Astrocyte (in vitro differentiated cells and primary cell): Measurements from ENCODE around the gene GINS2. TPM values are rescaled to one million over a fixed set of nuclear protein-coding genes. Genes with fewer than 3 reads are reported as not detected.

Experiments used
- DNase-seq: peaks from one replicate; pipeline ENCODE4 v3.0.0-alpha.2; 2010; ENCODE audit warnings: low read depth
- FAIRE-seq: peaks from 2 replicates; lab custom pipeline; 2011; peaks lifted over from hg19 to GRCh38; lab: Jason Lieb, UNC
- H2AFZ ChIP-seq: 2 replicates; pipeline ENCODE4 v1.6.0; 2012; ENCODE audit warnings: low read depth, low read length, inconsistent platforms
- H3K27ac ChIP-seq: 2 replicates; pipeline ENCODE4 v1.5.1; 2011; ENCODE audit warnings: low read depth, low read length, inconsistent platforms
- H3K27me3 ChIP-seq: 2 replicates; pipeline ENCODE4 v1.6.0; 2011; ENCODE audit warnings: low read length, inconsistent platforms; ENCODE audit not compliant: insufficient read depth
- H3K36me3 ChIP-seq: 2 replicates; pipeline ENCODE4 v1.5.1; 2011; ENCODE audit warnings: low read length, inconsistent platforms; ENCODE audit not compliant: insufficient read depth
- H3K4me1 ChIP-seq: 2 replicates; pipeline ENCODE4 v1.5.1; 2011; ENCODE audit warnings: low read length, inconsistent platforms; ENCODE audit not compliant: insufficient read depth
- H3K4me2 ChIP-seq: 2 replicates; pipeline ENCODE4 v1.6.0; 2012; ENCODE audit warnings: low read length, inconsistent platforms
- H3K4me3 ChIP-seq: 2 replicates; pipeline ENCODE4 v1.5.1; 2011; ENCODE audit warnings: low read depth, mild to moderate bottlenecking, low read length, inconsistent platforms; ENCODE audit not compliant: insufficient read depth
- H3K79me2 ChIP-seq: 2 replicates; pipeline ENCODE4 v1.6.0; 2012; ENCODE audit warnings: mild to moderate bottlenecking, low read length, inconsistent platforms; ENCODE audit not compliant: insufficient read depth
- H3K9ac ChIP-seq: 2 replicates; pipeline ENCODE4 v1.6.0; 2012; ENCODE audit warnings: mild to moderate bottlenecking, low read length, inconsistent platforms
- H3K9me3 ChIP-seq: 2 replicates; pipeline ENCODE4 v1.5.1; 2012; ENCODE audit warnings: low read depth, mild to moderate bottlenecking, low read length, inconsistent platforms; ENCODE audit not compliant: insufficient read depth
- H4K20me1 ChIP-seq: 2 replicates; pipeline ENCODE4 v1.6.0; 2012; ENCODE audit warnings: low read length, inconsistent platforms; ENCODE audit not compliant: insufficient read depth
- H3K27ac Mint-ChIP-seq: one replicate; pipeline ENCODE4 v1.8.0; 2021; ENCODE audit warnings: mild to moderate bottlenecking, mixed read lengths; ENCODE audit not compliant: unreplicated experiment
- H3K27me3 Mint-ChIP-seq: one replicate; pipeline ENCODE4 v1.8.0; 2021; ENCODE audit warnings: low read depth, mixed read lengths; ENCODE audit not compliant: unreplicated experiment
- H3K36me3 Mint-ChIP-seq: one replicate; pipeline ENCODE4 v1.8.0; 2021; ENCODE audit warnings: low read depth, mixed read lengths; ENCODE audit not compliant: unreplicated experiment
- H3K4me1 Mint-ChIP-seq: one replicate; pipeline ENCODE4 v1.8.0; 2021; ENCODE audit warnings: low read depth, mixed read lengths; ENCODE audit not compliant: unreplicated experiment
- H3K4me3 Mint-ChIP-seq: one replicate; pipeline ENCODE4 v1.8.0; 2021; ENCODE audit warnings: mild to moderate bottlenecking, moderate library complexity, mixed read lengths; ENCODE audit not compliant: unreplicated experiment
- H3K9me3 Mint-ChIP-seq: one replicate; pipeline ENCODE4 v1.8.0; 2021; ENCODE audit warnings: mild to moderate bottlenecking, mixed read lengths; ENCODE audit not compliant: unreplicated experiment
- EZH2 ChIP-seq: IDR thresholded peaks from 2 replicates; pipeline ENCODE4 v1.6.1; 2012; ENCODE audit warnings: mild to moderate bottlenecking, low read length, inconsistent platforms; ENCODE audit not compliant: insufficient read depth
- total RNA-seq: library from RNA; stranded (reverse); gene quantifications from 2 replicates; pipeline ENCODE4 v1.2.1, GENCODE V29; 2021
- TF ChIP-seq, protein P1 (sequence below): IDR thresholded peaks from 2 replicates; pipeline ENCODE4 v1.5.1; 2011; ENCODE audit warnings: low read depth, mild to moderate bottlenecking, inconsistent platforms, low read length, moderate library complexity; ENCODE audit not compliant: insufficient read depth

Gene GINS2
- total RNA-seq, 1 donor from 2014 or later: 3.4 TPM

DNA sequence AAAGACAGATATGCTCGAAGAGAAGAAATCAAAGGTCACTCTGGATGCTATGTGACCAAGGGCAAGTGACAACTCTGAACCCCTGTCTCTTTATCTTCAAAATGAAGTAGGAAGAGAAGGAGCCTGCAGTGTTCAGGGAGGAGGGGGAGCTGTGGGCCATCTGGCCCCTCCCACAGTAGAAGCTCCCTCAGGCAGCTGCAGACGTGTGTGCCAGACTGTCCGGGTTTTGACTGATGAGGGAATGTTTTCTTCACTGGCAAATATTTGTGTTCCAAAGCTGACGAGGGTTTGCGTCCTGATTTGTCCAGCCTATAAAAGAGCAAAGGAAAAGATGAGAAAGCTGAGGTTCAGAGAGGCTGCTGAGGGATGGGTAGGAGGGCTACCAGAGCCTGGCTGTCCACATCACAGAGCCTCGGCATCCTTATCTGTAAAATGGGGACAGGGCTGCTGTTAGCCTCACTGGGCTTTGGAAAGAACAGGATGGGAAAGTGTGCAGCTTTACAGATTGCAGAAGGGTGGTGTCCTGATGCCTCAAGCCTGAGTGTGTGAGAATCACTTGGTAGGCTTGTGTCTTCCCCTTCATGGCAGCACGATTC, 1.8 kb upstream of the GINS2 start:
- Histone ChIP-seq H3K27ac (no peak overlapping the region), H3K36me3 (no peaks in the 10 kb centered on the region), H3K9me3 (no peaks in the 10 kb centered on the region), H2AFZ (no peak overlapping the region), H3K9ac (no peak overlapping the region), H3K27me3 (peaks cover 3% of the 10 kb centered on the region), H3K4me1 (peaks cover 4% of the 10 kb centered on the region), H3K79me2 (peaks cover 7% of the 10 kb centered on the region), H3K4me3 (no peak overlapping the region), H4K20me1 (no peaks in the 10 kb centered on the region), H3K4me2 (no peak overlapping the region)
- Mint-ChIP-seq H3K27me3 (peaks cover 13% of the 10 kb centered on the region), H3K9me3 (peaks cover 2% of the 10 kb centered on the region), H3K4me3 (no peak overlapping the region), H3K27ac (no peak overlapping the region), H3K4me1 (no peaks in the 10 kb centered on the region), H3K36me3 (no peaks in the 10 kb centered on the region)
- no peak for TF ChIP-seq EZH2
- TF ChIP-seq, protein P1, sequence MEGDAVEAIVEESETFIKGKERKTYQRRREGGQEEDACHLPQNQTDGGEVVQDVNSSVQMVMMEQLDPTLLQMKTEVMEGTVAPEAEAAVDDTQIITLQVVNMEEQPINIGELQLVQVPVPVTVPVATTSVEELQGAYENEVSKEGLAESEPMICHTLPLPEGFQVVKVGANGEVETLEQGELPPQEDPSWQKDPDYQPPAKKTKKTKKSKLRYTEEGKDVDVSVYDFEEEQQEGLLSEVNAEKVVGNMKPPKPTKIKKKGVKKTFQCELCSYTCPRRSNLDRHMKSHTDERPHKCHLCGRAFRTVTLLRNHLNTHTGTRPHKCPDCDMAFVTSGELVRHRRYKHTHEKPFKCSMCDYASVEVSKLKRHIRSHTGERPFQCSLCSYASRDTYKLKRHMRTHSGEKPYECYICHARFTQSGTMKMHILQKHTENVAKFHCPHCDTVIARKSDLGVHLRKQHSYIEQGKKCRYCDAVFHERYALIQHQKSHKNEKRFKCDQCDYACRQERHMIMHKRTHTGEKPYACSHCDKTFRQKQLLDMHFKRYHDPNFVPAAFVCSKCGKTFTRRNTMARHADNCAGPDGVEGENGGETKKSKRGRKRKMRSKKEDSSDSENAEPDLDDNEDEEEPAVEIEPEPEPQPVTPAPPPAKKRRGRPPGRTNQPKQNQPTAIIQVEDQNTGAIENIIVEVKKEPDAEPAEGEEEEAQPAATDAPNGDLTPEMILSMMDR: no peak
- no peak for FAIRE-seq
- no peak for DNase-seq

DNA sequence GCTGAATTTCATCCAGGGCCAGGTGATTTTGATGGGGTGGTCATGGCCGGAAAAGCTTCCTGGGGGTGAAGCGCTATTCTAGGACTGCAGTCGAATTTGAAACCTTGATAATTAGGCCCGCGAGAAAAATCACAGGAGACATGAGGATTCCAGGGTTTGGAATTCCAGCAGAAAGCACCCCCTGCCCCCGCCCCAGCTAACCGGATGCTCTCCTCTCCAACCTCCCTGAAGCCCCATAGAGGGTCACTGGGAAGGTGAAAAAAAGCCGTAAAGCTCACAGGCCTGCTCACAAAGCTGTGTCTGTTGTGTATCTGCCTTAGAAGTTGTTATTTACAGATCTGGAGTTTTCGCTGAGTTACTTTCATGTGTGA, 1.2 kb upstream of the GINS2 start:
- Mint-ChIP-seq H3K27me3 (peaks cover 13% of the 10 kb centered on the region), H3K4me1 (no peaks in the 10 kb centered on the region), H3K4me3 (peak overlapping the region; percentile 40), H3K36me3 (no peaks in the 10 kb centered on the region), H3K9me3 (peaks cover 2% of the 10 kb centered on the region), H3K27ac (no peak overlapping the region)
- FAIRE-seq (no peak), DNase-seq (no peak)
- Histone ChIP-seq H3K4me3 (no peak overlapping the region), H3K27me3 (no peaks in the 10 kb centered on the region), H2AFZ (no peak overlapping the region), H3K9ac (no peak overlapping the region), H3K9me3 (no peaks in the 10 kb centered on the region), H4K20me1 (no peaks in the 10 kb centered on the region), H3K36me3 (no peaks in the 10 kb centered on the region), H3K79me2 (peaks cover 7% of the 10 kb centered on the region), H3K4me1 (peaks cover 4% of the 10 kb centered on the region), H3K27ac (no peak overlapping the region), H3K4me2 (no peak overlapping the region)
- TF ChIP-seq EZH2: no peak
- TF ChIP-seq, protein P1: no peak

DNA sequence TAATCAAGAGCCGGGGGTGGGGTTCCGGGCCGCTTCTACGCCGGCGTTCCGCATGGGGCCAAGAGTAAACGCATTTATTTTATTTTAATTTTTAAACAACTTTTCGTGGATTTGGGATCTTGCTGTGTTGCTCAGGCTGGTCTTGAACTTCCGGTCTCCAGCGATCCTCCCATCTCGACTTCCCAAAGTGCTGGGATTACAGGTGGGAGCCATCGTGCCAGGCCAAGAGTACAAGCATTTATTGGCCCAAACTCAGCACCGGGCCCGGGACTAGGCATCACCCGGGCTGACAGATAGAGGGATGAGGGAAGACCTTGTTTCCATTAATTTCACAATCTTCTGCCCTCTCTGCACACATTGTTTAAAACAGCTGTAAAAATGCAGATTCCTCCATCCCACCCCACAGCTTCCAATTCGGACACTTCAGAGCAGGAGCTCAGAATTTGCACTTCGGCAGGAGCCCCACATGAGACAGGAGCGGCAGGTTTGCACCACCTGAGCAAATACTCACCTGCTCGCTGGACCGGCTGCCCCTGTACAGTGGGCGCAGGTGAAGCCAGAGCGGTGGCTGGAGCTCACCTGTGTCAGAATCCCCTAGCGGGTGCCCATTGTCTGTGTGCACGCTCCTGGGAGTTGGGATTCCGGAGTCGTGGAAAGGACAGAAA, 663 bp upstream of the GINS2 start:
- peak overlapping the region; percentile 56 for H2AFZ ChIP-seq
- DNase-seq (no peak), FAIRE-seq (no peak)
- H3K36me3 ChIP-seq: no peaks in the 10 kb centered on the region
- Mint-ChIP-seq H3K9me3 (peaks cover 2% of the 10 kb centered on the region), H3K4me1 (no peaks in the 10 kb centered on the region), H3K27ac (no peak overlapping the region), H3K36me3 (no peaks in the 10 kb centered on the region), H3K4me3 (peak overlapping the region; percentile 76), H3K27me3 (peaks cover 14% of the 10 kb centered on the region)
- TF ChIP-seq EZH2: no peak
- TF ChIP-seq, protein P1: no peak
- peaks cover 7% of the 10 kb centered on the region for H3K79me2 ChIP-seq
- no peak overlapping the region for H3K27ac ChIP-seq
- H3K4me1 ChIP-seq: peaks cover 4% of the 10 kb centered on the region
- H3K4me3 ChIP-seq: peak overlapping the region; percentile 49
- no peaks in the 10 kb centered on the region for H3K27me3 ChIP-seq
- H3K9ac ChIP-seq: no peak overlapping the region
- no peaks in the 10 kb centered on the region for H3K9me3 ChIP-seq
- H3K4me2 ChIP-seq: peak overlapping the region; percentile 97
- no peaks in the 10 kb centered on the region for H4K20me1 ChIP-seq
